Loucy (cell line): ENCODE data around the gene ARFIP2.
A peak's percentile ranks its signal among the peaks of the same experiment; 100 is the strongest.

Experiments
- H2AFZ ChIP-seq: fragments of 200-600 bp; sonication (generic); 2 replicates; pipeline ENCODE4 v1.6.0; 2016; ENCODE audit warnings: antibody characterized with exemption, mild to moderate bottlenecking, low read length, moderate library complexity
- H3F3A ChIP-seq: fragments of 200-600 bp; 2 replicates; pipeline ENCODE4 v1.6.0; 2016; ENCODE audit warnings: antibody characterized with exemption, low read depth, mild to moderate bottlenecking
- H3K27me3 ChIP-seq: fragments of 200-600 bp; sonication (generic); 2 replicates; pipeline ENCODE4 v1.6.1; 2014; ENCODE audit warnings: low read length, mild to moderate bottlenecking; ENCODE audit not compliant: insufficient read depth, poor library complexity, severe bottlenecking
- H3K36me3 ChIP-seq: fragments of 200-600 bp; sonication (generic); 2 replicates; pipeline ENCODE4 v1.6.1; 2016; ENCODE audit warnings: low read length; ENCODE audit not compliant: insufficient read depth
- H3K4me1 ChIP-seq: fragments of 200-600 bp; sonication (generic); 2 replicates; pipeline ENCODE4 v1.5.1; 2014; ENCODE audit warnings: low read length, mild to moderate bottlenecking; ENCODE audit not compliant: insufficient read depth, poor library complexity, severe bottlenecking
- H3K4me2 ChIP-seq: fragments of 200-600 bp; sonication (generic); 2 replicates; pipeline ENCODE4 v1.6.0; 2014; ENCODE audit warnings: antibody characterized with exemption, low read length, low read depth, mild to moderate bottlenecking; ENCODE audit not compliant: poor library complexity, severe bottlenecking
- H3K4me3 ChIP-seq: fragments of 200-600 bp; sonication (generic); 2 replicates; pipeline ENCODE4 v1.5.1; 2014; ENCODE audit warnings: low read length, mild to moderate bottlenecking, mixed read lengths; ENCODE audit not compliant: poor library complexity, severe bottlenecking
- H3K79me2 ChIP-seq: fragments of 200-600 bp; sonication (generic); 2 replicates; pipeline ENCODE4 v1.6.1; 2014; ENCODE audit warnings: low read length; ENCODE audit not compliant: insufficient read depth
- H3K9ac ChIP-seq: fragments of 200-600 bp; sonication (generic); 2 replicates; pipeline ENCODE4 v1.6.0; 2014; ENCODE audit warnings: mild to moderate bottlenecking, low read depth, low read length, moderate library complexity; ENCODE audit not compliant: poor library complexity, severe bottlenecking
- H3K9me2 ChIP-seq: fragments of 200-600 bp; sonication (generic); replicated peaks from 2 replicates; pipeline ENCODE4 v1.6.1; 2016; ENCODE audit warnings: low read depth, low read length, mixed read lengths
- H3K9me3 ChIP-seq: fragments of 200-600 bp; sonication (generic); 2 replicates; pipeline ENCODE4 v1.6.1; 2014; ENCODE audit warnings: mild to moderate bottlenecking, antibody characterized with exemption, low read length, low read depth; ENCODE audit not compliant: insufficient read depth
- H4K20me1 ChIP-seq: fragments of 200-600 bp; sonication (generic); 2 replicates; pipeline ENCODE4 v1.6.0; 2014; ENCODE audit warnings: antibody characterized with exemption, low read length, mild to moderate bottlenecking; ENCODE audit not compliant: insufficient read depth, poor library complexity, severe bottlenecking
- CTCF ChIP-seq: fragments of 200-600 bp; sonication (generic); conservative IDR thresholded peaks from 2 replicates; pipeline ENCODE4 v1.5.1; 2014; ENCODE audit warnings: mild to moderate bottlenecking, antibody characterized with exemption, low read length
- EZH2phosphoT487 ChIP-seq: fragments of 200-600 bp; IDR thresholded peaks from 2 replicates; pipeline ENCODE4 v1.6.1; 2018; ENCODE audit warnings: antibody characterized with exemption, mild to moderate bottlenecking, moderate library complexity, borderline replicate concordance

The ARFIP2 gene

GRCh38 chr11:6443269-6444003 lies 37.7 kb downstream of the ARFIP2 start:
- peak; percentile 92 for TF ChIP-seq CTCF
- no peak for TF ChIP-seq EZH2phosphoT487
- no peaks in the 10 kb centered on the region for H3K9me2 ChIP-seq
- no peaks in the 10 kb centered on the region for H4K20me1 ChIP-seq
- no peak overlapping the region for H3K4me2 ChIP-seq
- H3K9ac ChIP-seq = no peak overlapping the region
- H3K79me2 ChIP-seq = no peaks in the 10 kb centered on the region
- no peaks in the 10 kb centered on the region for H3F3A ChIP-seq
- no peaks in the 10 kb centered on the region for H3K36me3 ChIP-seq
- H2AFZ ChIP-seq = peak overlapping the region; percentile 47
- H3K4me1 ChIP-seq = peaks cover 10% of the 10 kb centered on the region
- no peaks in the 10 kb centered on the region for H3K27me3 ChIP-seq
- no peaks in the 10 kb centered on the region for H3K9me3 ChIP-seq
- H3K4me3 ChIP-seq = no peak overlapping the region

GRCh38 chr11:6442441-6442840 lies 38.7 kb downstream of the ARFIP2 start:
- Histone ChIP-seq H3K4me2 (no peak overlapping the region), H2AFZ (no peak overlapping the region), H3K4me3 (no peak overlapping the region), H3K79me2 (no peaks in the 10 kb centered on the region), H3K4me1 (peaks cover 20% of the 10 kb centered on the region), H4K20me1 (no peaks in the 10 kb centered on the region), H3F3A (no peaks in the 10 kb centered on the region), H3K9me2 (no peaks in the 10 kb centered on the region), H3K9me3 (no peaks in the 10 kb centered on the region), H3K27me3 (no peaks in the 10 kb centered on the region), H3K9ac (no peak overlapping the region), H3K36me3 (no peaks in the 10 kb centered on the region)
- TF ChIP-seq EZH2phosphoT487 = no peak
- TF ChIP-seq CTCF = no peak

DNA sequence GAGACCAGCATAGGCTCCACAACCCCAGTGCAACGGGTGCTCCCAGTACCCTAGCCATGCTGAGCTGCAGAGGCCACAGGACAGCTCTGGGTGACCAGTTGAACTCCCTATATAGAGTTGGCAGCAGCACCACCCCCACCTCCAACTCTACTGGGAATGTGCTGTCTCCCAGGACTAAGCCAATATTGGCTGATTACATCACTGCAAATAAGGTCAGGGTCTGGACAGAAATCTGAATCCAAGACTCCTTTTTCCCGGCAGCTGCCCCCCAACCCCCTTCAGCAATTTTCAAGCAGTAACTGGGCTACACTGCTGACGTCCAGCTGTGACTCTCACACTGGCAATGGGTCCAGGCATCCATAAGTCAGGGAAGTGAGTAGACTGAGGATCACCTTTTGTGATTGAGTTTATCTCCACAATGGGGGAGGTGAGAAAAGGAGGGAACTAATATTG lies 40.2 kb downstream of the ARFIP2 start, which contains the start of gene HPX:
HPX (minus strand) TSS at position 82 of the 453 bp plus-strand sequence; CDS start at position 58, 24 bp downstream.
- no peak within 1 kb of the TSS for H3K9ac ChIP-seq
- H3K9me2 ChIP-seq = no peaks in the 10 kb centered on the region
- no peaks in the 10 kb centered on the region for H4K20me1 ChIP-seq
- no peaks in the 10 kb centered on the region for H3F3A ChIP-seq
- no peaks in the 10 kb centered on the region for H3K79me2 ChIP-seq
- H3K9me3 ChIP-seq = no peaks in the 10 kb centered on the region
- peaks cover 20% of the 10 kb centered on the region for H3K4me1 ChIP-seq
- TF ChIP-seq EZH2phosphoT487 (no peak), CTCF (no peak)
- no peak within 1 kb of the TSS for H3K4me3 ChIP-seq
- no peak within 1 kb of the TSS for H3K4me2 ChIP-seq
- H2AFZ ChIP-seq = 0 out of 2 replicates have a peak within 1 kb of the TSS, but pooled peaks have one; percentile 91
- H3K36me3 ChIP-seq = no peaks in the 10 kb centered on the region
- H3K27me3 ChIP-seq = no peaks in the 10 kb centered on the region
